A549 treated with AZD9567 at 1 μM for 4 hours (cell line): ENCODE data around the gene ACP7. TPM values are rescaled to one million over a fixed set of nuclear protein-coding genes. Genes with fewer than 3 reads are reported as not detected.

Source experiments
- total RNA-seq: library from RNA; stranded (reverse); fragments of 200-300 nt; extraction: Qiagen RNA extraction; gene quantifications from 5 replicates; pipeline ENCODE4 v1.2.3, GENCODE V29; 2022; ENCODE audit not compliant: insufficient read depth

Gene ACP7
- total RNA-seq = 0.03 to 0.07 TPM (median 0.05 TPM) in 3 of 5 replicates, not detected in the others

GRCh38 chr19:39083983-39084731 lies at the start of gene ACP7:
ACP7 (plus strand) TSS chr19:39084368; CDS start chr19:39085270, 902 bp downstream.

GRCh38 chr19:39125554-39126311 lies 41.6 kb downstream of the ACP7 start, which contains the start of gene PAK4:
PAK4 (plus strand) TSS chr19:39125786; CDS start chr19:39169554, 43,768 bp downstream.

Other genes starting within 250 kb of the ACP7 start
- 319 to 411 TPM (median 329 TPM) in 5 replicates for gene HNRNPL, start 234.4 kb upstream of the ACP7 start, total RNA-seq
- gene RINL, start 206.1 kb upstream of the ACP7 start, total RNA-seq = 1.6 to 10.9 TPM (median 2.5 TPM) in 5 replicates
- gene SIRT2, start 184.8 kb upstream of the ACP7 start, total RNA-seq = 35.3 to 38.9 TPM (median 36.2 TPM) in 5 replicates
- gene NFKBIB, start 184.4 kb upstream of the ACP7 start, total RNA-seq = 67.2 to 126 TPM (median 97.7 TPM) in 5 replicates
- 0.72 to 1.1 TPM (median 0.89 TPM) in 4 of 5 replicates, not detected in the other for gene CCER2, start 172.2 kb upstream of the ACP7 start, total RNA-seq
- 56.5 to 71.5 TPM (median 60.9 TPM) in 5 replicates for gene SARS2, start 153.6 kb upstream of the ACP7 start, total RNA-seq
- 240 to 311 TPM (median 272 TPM) in 5 replicates for gene MRPS12, start 153.4 kb upstream of the ACP7 start, total RNA-seq
- 51.9 to 84.2 TPM (median 80.0 TPM) in 5 replicates for gene FBXO17, start 108.6 kb upstream of the ACP7 start, total RNA-seq
- gene FBXO27, start 51.8 kb upstream of the ACP7 start, total RNA-seq = 3.0 to 6.9 TPM (median 3.8 TPM) in 5 replicates
- 88.0 to 108 TPM (median 104 TPM) in 5 replicates for gene PAK4, start 41.4 kb downstream of the ACP7 start, total RNA-seq
- 1.3 to 2.1 TPM (median 1.4 TPM) in 5 replicates for gene NCCRP1, start 112.6 kb downstream of the ACP7 start, total RNA-seq
- not detected in 5 replicates for gene SYCN, start 119.9 kb downstream of the ACP7 start, total RNA-seq
- gene IFNL3, start 160.6 kb downstream of the ACP7 start, total RNA-seq = not detected in 5 replicates
- 0.06 TPM in 1 of 5 replicates, not detected in the others for gene IFNL4, start 164.5 kb downstream of the ACP7 start, total RNA-seq
- not detected in 5 replicates for gene IFNL2, start 184.0 kb downstream of the ACP7 start, total RNA-seq
- 0.13 to 0.16 TPM in 2 of 5 replicates, not detected in the others for gene IFNL1, start 212.0 kb downstream of the ACP7 start, total RNA-seq
- gene LRFN1, start 236.5 kb downstream of the ACP7 start, total RNA-seq = 5.9 to 10.7 TPM (median 8.9 TPM) in 5 replicates